ENCODE results near the gene PSMB9.

Gene PSMB9

GRCh38 chr6:32851025-32851424, 3.0 kb upstream of the PSMB9 start:
- Histone ChIP-seq H3K9me3 (no peaks in the 10 kb centered on the region), H3K27me3 (no peaks in the 10 kb centered on the region), H3K4me3 (no peak overlapping the region), H3K4me1 (peaks cover 0 to 21% (median 14%) of the 10 kb centered on the region in 4 donors), H3K36me3 (peaks cover 43 to 51% (median 47%) of the 10 kb centered on the region in 3 donors), H3K27ac (peak overlapping the region in 1 of 2 donors; percentile 10)
- TF ChIP-seq CTCF (IDR thresholded peaks at IDR 0.05): no peak
- no peak for DNase-seq
- intact Hi-C loops (cut with DNase I; ENCODE audit: low total_unique reads): no loop called here

GRCh38 chr6:32852018-32852843, 1.8 kb upstream of the PSMB9 start:
- Histone ChIP-seq H3K4me3 (peak overlapping the region; percentile 78 to 86), H3K27ac (peak overlapping the region; percentile 92 to 96), H3K36me3 (peaks cover 31 to 39% (median 35%) of the 10 kb centered on the region in 3 donors), H3K4me1 (peaks cover 0 to 21% (median 14%) of the 10 kb centered on the region in 4 donors), H3K27me3 (no peaks in the 10 kb centered on the region), H3K9me3 (no peaks in the 10 kb centered on the region)
- peak; percentile 48 to 80 for DNase-seq
- intact Hi-C loops (cut with DNase I; ENCODE audit: low total_unique reads): loop anchor here (2.0 kb wide), 1 partner anchor 13 kb away; the partner anchor contains the start of gene TAP2
- TF ChIP-seq CTCF (IDR thresholded peaks at IDR 0.05): no peak

- Histone ChIP-seq H3K36me3 (peaks cover 23 to 33% (median 31%) of the 10 kb centered on the region in 3 donors), H3K27ac (peak overlapping the region; percentile 92 to 96), H3K9me3 (no peaks in the 10 kb centered on the region), H3K4me3 (peak overlapping the region; percentile 78 to 86), H3K4me1 (peaks cover 0 to 21% (median 14%) of the 10 kb centered on the region in 4 donors), H3K27me3 (no peaks in the 10 kb centered on the region)
- peak; percentile 46 to 79 for DNase-seq
- intact Hi-C loops (cut with DNase I; ENCODE audit: low total_unique reads): loop anchor here (2.0 kb wide), 1 partner anchor 14 kb away; the partner anchor contains the start of gene TAP2
- no peak for TF ChIP-seq CTCF (IDR thresholded peaks at IDR 0.05)
Observed at GRCh38 chr6:32852844-32853540, 1.0 kb upstream of the PSMB9 start.

- DNase-seq: peak; percentile 38 to 71
- peaks cover 0 to 21% (median 14%) of the 10 kb centered on the region in 4 donors for H3K4me1 ChIP-seq
- H3K36me3 ChIP-seq: peaks cover 13 to 30% (median 18%) of the 10 kb centered on the region in 3 donors
- peak overlapping the region; percentile 92 to 96 for H3K27ac ChIP-seq
- TF ChIP-seq CTCF (IDR thresholded peaks at IDR 0.05): no peak
- H3K9me3 ChIP-seq: no peaks in the 10 kb centered on the region
- peak overlapping the region; percentile 78 to 86 for H3K4me3 ChIP-seq
- no peaks in the 10 kb centered on the region for H3K27me3 ChIP-seq
- intact Hi-C loops (cut with DNase I; ENCODE audit: low total_unique reads): no loop called here
Observed at GRCh38 chr6:32854376-32855178, 585 bp downstream of the PSMB9 start.
